Nephron (organoid): ENCODE data around the gene DTNB.

Experiments used
- H3K27ac Mint-ChIP-seq, 3 experiments: 2 replicates each; pipeline ENCODE4 v1.8.0; 2020; ENCODE audit warnings: mixed read lengths in 3 of 3, mild to moderate bottlenecking in 2 of 3, moderate library complexity in 1 of 3
- H3K27me3 Mint-ChIP-seq: 2 replicates; pipeline ENCODE4 v1.8.0; 2021; ENCODE audit warnings: low read depth, mild to moderate bottlenecking, moderate library complexity, mixed read lengths
- H3K36me3 Mint-ChIP-seq: 2 replicates; pipeline ENCODE4 v1.8.0; 2020; ENCODE audit warnings: low read depth, mixed read lengths
- H3K4me1 Mint-ChIP-seq: 2 replicates; pipeline ENCODE4 v1.8.0; 2020; ENCODE audit warnings: mixed read lengths
- H3K4me3 Mint-ChIP-seq, 3 experiments: 2 replicates each; pipeline ENCODE4 v1.8.0; 2020; ENCODE audit warnings: mild to moderate bottlenecking in 3 of 3, mixed read lengths in 3 of 3, moderate library complexity in 2 of 3
- H3K9me3 Mint-ChIP-seq: 2 replicates; pipeline ENCODE4 v1.8.0; 2020; ENCODE audit warnings: mixed read lengths
- CTCF ChIP-seq, 3 experiments: fragments of 200-600 bp; sonication (generic); IDR thresholded peaks; one replicate each; pipeline ENCODE4 v1.5.0; 2021; ENCODE audit warnings: antibody characterized with exemption in 3 of 3; ENCODE audit not compliant: unreplicated experiment in 3 of 3

Gene DTNB

DNA sequence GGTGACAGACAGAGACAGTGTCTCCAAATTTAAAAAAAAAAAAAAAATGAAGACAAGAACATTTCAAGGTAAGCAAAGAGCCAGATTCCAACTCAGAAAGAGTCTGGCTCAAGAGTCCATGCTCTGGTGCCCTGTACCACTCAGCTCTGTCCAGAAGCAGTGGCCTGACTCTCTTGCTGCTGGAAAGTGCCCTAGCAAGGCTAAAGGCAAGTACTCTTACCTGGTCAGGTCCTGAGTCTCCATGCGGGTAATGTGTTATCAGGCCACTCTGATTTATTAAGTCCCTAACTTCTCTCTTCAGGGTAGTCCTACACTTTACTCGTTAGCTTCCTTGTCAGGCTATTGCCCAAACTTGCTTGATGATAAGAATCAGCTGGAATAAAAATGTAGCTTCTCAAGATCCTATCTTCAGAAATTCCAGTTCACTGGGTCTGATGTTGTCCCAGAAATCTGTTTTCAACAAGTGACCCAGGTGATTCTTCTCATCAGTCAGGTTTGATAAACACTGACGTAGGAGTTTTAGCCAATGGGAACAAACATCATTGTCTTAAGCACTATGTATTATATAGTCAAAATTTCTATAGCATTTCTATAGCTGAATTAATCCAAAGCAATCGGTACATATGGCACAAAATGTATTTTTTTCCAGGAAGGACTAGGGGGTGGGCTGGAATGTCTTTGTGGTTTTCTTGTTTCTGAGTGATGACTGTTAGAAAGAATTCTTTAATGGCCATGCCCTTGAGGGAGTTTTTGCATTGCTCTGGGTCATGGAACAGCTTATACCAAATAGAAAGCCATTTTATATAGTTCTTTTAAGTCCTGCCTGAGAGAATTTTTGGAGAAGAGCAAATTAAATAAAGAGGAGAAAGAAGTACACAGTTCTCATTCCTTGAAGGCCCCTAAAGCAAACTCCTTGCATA, 191.7 kb downstream of the DTNB start:
- Mint-ChIP-seq H3K4me1 (no peaks in the 10 kb centered on the region), H3K27ac (peak overlapping the region; percentile 30 to 78 (median 45)), H3K4me3 (no peak overlapping the region)

GRCh38 chr2:25480561-25480960, 192.8 kb downstream of the DTNB start:
- no peak for TF ChIP-seq CTCF (IDR thresholded peaks at IDR 0.05; ENCODE audit: unreplicated experiment in 3 of 3)

More for the DNA sequence above, 191.7 kb downstream of the DTNB start:
- no peak for TF ChIP-seq CTCF (IDR thresholded peaks at IDR 0.05; ENCODE audit: unreplicated experiment in 3 of 3)
- Mint-ChIP-seq H3K9me3 (peaks cover 3% of the 10 kb centered on the region), H3K36me3 (peaks cover 29% of the 10 kb centered on the region), H3K27me3 (no peaks in the 10 kb centered on the region)

GRCh38 chr2:25479761-25480160, 193.6 kb downstream of the DTNB start:
- Mint-ChIP-seq H3K4me1 (no peaks in the 10 kb centered on the region), H3K36me3 (peaks cover 46% of the 10 kb centered on the region), H3K4me3 (no peak overlapping the region), H3K27me3 (no peaks in the 10 kb centered on the region), H3K9me3 (peaks cover 16% of the 10 kb centered on the region), H3K27ac (no peak overlapping the region)
- no peak for TF ChIP-seq CTCF (IDR thresholded peaks at IDR 0.05; ENCODE audit: unreplicated experiment in 3 of 3)

More at GRCh38 chr2:25480561-25480960, 192.8 kb downstream of the DTNB start:
- Mint-ChIP-seq H3K4me1 (no peaks in the 10 kb centered on the region), H3K4me3 (no peak overlapping the region), H3K27me3 (no peaks in the 10 kb centered on the region), H3K36me3 (peaks cover 40% of the 10 kb centered on the region), H3K27ac (no peak overlapping the region), H3K9me3 (peaks cover 9% of the 10 kb centered on the region)

- Mint-ChIP-seq H3K27ac (no peak overlapping the region), H3K36me3 (peaks cover 57% of the 10 kb centered on the region), H3K4me3 (no peak overlapping the region), H3K27me3 (no peaks in the 10 kb centered on the region), H3K9me3 (peaks cover 22% of the 10 kb centered on the region), H3K4me1 (peaks cover 3% of the 10 kb centered on the region)
- no peak for TF ChIP-seq CTCF (IDR thresholded peaks at IDR 0.05; ENCODE audit: unreplicated experiment in 3 of 3)
Observed at GRCh38 chr2:25478736-25479135, 194.6 kb downstream of the DTNB start.

- H3K4me3 Mint-ChIP-seq: peak overlapping the region in 1 of 3 experiments; percentile 11
- peaks cover 6% of the 10 kb centered on the region for H3K27me3 Mint-ChIP-seq
- TF ChIP-seq CTCF (IDR thresholded peaks at IDR 0.05; ENCODE audit: unreplicated experiment in 3 of 3): no peak
- H3K9me3 Mint-ChIP-seq: peaks cover 22% of the 10 kb centered on the region
- peaks cover 59% of the 10 kb centered on the region for H3K36me3 Mint-ChIP-seq
- H3K4me1 Mint-ChIP-seq: peaks cover 15% of the 10 kb centered on the region
- peak overlapping the region; percentile 85 to 89 (median 86) for H3K27ac Mint-ChIP-seq
Observed at GRCh38 chr2:25473758-25474340, 199.5 kb downstream of the DTNB start.
